Lower leg skin (tissue), 4 donors: Measurements from ENCODE around the gene ROR1. TPM values are rescaled to one million over a fixed set of nuclear protein-coding genes. Genes with fewer than 3 reads are reported as not detected.

Source experiments
- DNase-seq, 2 donors: peaks; one replicate each; pipeline ENCODE4 v3.0.0-alpha.2; 2019; ENCODE audit warnings: low spot score in 2 of 2
- H3K4me3 ChIP-seq: fragments of 200-600 bp; sonication (generic); 2 replicates; pipeline ENCODE4 v1.5.1; 2017; ENCODE audit warnings: mild to moderate bottlenecking, low read depth; ENCODE audit not compliant: poor library complexity, severe bottlenecking
- POLR2A ChIP-seq, 2 donors: fragments of 450-650 bp; IDR thresholded peaks; one replicate each; pipeline ENCODE4 v1.6.1; 2016 to 2017; ENCODE audit warnings: antibody characterized with exemption in 2 of 2, mild to moderate bottlenecking in 1 of 2, moderate library complexity in 1 of 2
- WGBS, 2 donors: methylation state at CpG; one replicate each; pipeline ENCODE4 v1.1.5; 2018; 5-methylcytosine and 5-hydroxymethylcytosine counted together
- intact Hi-C: fragments of 100-400 bp; cut with DNase I; formaldehyde crosslinking; loops from one replicate; pipeline ENCODE4 v1.15.0; 2023; ENCODE audit warnings: low total_unique reads
- total RNA-seq, 4 donors: library from RNA; depleted of rRNA; stranded (reverse); fragments of >200 nt; gene quantifications; one replicate each; pipeline ENCODE4 v1.1.0, GENCODE V29; 2016
- TF ChIP-seq, protein P1 (sequence below), 3 donors: fragments of 450-650 bp; IDR thresholded peaks; one replicate each; pipeline ENCODE4 v1.5.1; 2016; ENCODE audit warnings: antibody characterized with exemption in 3 of 3, mild to moderate bottlenecking in 3 of 3, moderate library complexity in 2 of 3

Gene ROR1
- total RNA-seq, 4 donors from 2014 or later, result 12.9 to 28.6 (median 22.5) TPM

DNA sequence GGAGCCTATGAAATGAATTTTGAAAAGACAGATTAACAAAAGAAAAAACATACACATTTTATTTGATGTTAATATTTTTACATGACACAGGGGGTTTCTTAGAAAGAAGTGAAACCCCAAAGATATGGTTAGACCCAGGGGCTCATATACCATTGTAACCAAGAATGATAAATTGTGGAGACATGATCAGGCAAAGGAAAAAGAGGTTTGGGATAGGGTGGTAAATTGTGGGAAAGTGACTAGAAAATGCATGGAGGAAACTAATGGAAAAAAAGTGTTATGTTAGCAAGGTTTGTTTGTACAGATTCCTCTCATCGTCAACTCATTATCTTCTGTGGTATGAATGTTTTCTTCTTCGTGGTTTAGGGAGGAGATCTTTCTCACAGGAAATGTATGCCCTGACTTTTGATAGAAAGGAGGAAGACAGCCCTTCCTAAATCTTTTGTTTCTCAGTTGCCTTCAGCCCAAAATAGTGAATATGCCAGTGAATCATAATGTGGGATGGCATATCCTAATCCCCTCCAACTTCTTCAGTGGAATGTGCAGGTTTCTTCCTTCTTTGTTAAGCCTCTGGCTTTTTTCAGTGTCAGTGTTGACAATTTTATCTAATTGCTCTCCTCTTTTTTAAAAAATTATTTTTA is 289.2 kb downstream of the ROR1 start:
- no peak overlapping the region for H3K4me3 ChIP-seq
- intact Hi-C loops, result no loop called here
- WGBS, 2 donors, result 63 to 68% methylated on average over 2 of the region's 2 CpGs
- TF ChIP-seq, protein P1, sequence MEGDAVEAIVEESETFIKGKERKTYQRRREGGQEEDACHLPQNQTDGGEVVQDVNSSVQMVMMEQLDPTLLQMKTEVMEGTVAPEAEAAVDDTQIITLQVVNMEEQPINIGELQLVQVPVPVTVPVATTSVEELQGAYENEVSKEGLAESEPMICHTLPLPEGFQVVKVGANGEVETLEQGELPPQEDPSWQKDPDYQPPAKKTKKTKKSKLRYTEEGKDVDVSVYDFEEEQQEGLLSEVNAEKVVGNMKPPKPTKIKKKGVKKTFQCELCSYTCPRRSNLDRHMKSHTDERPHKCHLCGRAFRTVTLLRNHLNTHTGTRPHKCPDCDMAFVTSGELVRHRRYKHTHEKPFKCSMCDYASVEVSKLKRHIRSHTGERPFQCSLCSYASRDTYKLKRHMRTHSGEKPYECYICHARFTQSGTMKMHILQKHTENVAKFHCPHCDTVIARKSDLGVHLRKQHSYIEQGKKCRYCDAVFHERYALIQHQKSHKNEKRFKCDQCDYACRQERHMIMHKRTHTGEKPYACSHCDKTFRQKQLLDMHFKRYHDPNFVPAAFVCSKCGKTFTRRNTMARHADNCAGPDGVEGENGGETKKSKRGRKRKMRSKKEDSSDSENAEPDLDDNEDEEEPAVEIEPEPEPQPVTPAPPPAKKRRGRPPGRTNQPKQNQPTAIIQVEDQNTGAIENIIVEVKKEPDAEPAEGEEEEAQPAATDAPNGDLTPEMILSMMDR (IDR thresholded peaks at IDR 0.05), result no peak
- no peak for TF ChIP-seq POLR2A (IDR thresholded peaks at IDR 0.05)
- DNase-seq, result no peak

DNA sequence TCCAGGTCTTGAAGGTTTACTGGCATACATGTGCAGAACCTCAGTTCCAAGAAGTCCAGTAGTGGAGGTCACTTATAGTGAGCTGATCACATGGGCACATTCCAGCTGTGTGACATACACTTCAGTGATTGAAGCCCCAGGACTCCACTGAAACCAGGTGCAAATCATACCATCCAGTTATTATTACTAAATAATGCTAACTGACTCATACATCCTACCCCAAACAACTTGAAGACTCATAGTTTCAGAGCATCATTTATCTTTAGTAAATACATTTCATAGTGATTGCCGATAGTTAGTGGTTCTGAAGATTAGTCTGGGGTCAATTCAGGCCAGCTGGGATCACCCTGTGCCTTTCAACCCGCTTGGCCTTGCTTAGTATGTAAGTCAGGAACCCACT is 291.8 kb downstream of the ROR1 start:
- no peak for TF ChIP-seq POLR2A (IDR thresholded peaks at IDR 0.05)
- TF ChIP-seq, protein P1 (IDR thresholded peaks at IDR 0.05), result no peak
- 92 to 96% methylated on average over 2 of the region's 2 CpGs for WGBS, 2 donors
- no peak for DNase-seq
- intact Hi-C loops, result no loop called here
- H3K4me3 ChIP-seq, result no peak overlapping the region

DNA sequence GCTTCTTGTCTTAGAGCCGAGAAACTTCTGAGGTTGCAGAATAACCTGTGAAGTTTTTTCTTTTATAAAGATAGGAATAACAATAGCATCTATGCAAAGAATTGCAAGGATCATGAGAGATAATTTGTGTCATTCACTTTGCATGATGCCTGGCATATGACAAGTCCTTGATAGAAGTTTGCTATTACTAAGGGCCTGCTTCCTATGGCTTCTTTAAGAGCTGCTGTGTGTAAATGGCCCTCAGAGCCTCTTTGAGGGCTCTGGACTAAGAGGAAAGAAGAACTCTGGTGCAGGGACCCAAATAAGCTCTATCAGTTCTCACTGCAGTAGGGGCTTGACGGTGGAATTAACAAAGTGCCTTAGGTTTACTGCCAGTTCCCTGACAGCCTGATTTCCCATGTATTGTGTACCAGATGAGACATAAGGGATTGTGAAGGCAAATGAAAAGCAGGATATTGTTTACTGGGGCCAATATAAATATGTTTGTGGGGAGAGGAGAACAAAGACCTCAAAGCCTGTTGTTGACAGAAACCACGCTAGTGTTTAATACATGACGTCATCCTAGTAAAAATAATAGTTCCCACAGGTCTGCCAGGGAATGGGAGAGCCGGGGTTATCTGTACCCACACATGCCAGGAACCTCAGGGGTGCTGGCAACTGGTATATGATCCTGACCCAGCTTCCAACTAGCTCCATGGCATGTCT is 298.4 kb downstream of the ROR1 start:
- intact Hi-C loops, result no loop called here
- H3K4me3 ChIP-seq, result no peak overlapping the region
- TF ChIP-seq POLR2A (IDR thresholded peaks at IDR 0.05), result no peak
- TF ChIP-seq, protein P1 (IDR thresholded peaks at IDR 0.05), result no peak
- no peak for DNase-seq
- 41 to 49% methylated on average over 5 of the region's 5 CpGs for WGBS, 2 donors

DNA sequence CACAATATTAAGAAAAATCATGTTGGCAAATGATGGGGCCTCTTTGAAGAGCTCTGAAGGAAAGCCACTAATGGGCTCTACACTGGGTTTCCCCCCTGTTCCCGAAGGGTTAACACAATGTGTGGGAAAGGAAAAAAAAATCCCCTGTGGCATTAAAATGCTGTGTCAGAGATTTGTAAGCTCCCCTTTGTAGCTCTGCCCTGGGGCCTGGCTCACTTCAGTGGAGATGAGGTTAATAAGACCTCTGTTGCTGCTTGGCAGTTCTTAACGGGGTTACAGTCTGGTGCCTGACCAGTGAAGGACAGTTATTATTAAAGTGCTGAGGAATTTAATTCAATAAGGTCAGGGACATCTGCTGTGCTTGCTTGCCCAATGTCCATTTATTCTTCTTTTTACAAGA is 299.9 kb downstream of the ROR1 start:
- H3K4me3 ChIP-seq, result no peak overlapping the region
- WGBS, 2 donors, result 20 to 32% methylated on average over 2 of the region's 2 CpGs
- DNase-seq, result no peak
- no peak for TF ChIP-seq POLR2A (IDR thresholded peaks at IDR 0.05)
- TF ChIP-seq, protein P1 (IDR thresholded peaks at IDR 0.05), result no peak
- intact Hi-C loops, result no loop called here

DNA sequence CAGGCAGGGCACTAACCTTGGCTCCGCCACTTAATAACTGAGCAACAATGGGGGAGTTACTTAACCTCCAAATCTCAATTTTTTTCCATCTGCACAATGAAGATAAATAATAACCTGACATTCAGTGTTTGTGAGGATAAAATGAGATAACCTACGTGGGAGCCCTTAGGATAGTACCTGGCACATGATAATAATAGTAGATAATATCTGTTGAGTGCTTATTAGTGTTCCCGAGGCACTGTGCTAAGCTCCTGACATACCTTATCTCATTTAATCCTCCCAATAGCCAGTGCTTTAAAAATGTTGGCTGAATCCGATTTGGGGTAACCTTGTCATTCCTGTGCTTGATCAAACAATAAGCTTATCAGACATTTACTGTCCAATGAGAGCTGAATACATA is 300.9 kb downstream of the ROR1 start:
- WGBS, 2 donors, result 50 to 65% methylated on average over 4 of the region's 4 CpGs
- intact Hi-C loops, result no loop called here
- TF ChIP-seq POLR2A (IDR thresholded peaks at IDR 0.05), result no peak
- DNase-seq, result no peak
- no peak overlapping the region for H3K4me3 ChIP-seq

DNA sequence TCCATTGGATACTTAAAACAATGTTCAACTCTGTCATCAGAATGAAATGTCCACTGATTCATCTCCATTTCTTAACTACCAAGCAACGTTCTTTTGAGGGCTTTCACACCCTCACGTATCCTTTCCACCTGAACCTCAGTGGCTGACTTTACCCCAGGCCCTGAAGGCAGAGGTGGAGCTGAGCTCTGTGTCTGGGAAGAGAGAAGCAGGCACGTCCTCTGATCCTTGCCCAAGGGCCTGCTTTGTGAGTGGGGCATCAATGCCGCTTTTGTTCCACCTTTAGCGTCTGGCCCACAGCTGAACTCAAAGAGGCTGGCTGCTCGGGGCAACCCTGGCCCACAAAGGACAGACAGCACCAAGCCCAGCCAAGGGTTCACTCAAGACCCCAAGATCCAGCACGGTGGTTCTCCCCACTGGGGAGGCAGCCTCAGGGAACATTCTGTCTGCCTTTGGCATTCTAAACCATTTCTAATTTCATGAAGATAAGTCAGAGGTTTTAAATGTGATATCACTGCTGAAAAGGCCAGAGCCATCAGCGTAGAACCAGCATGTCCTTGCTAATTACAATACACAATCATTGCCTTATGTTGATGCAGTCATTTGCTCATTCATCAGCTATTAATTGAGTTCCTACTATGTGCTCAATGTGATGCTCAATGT is 303.6 kb downstream of the ROR1 start:
- WGBS, 2 donors, result 77 to 79% methylated on average over 8 of the region's 8 CpGs
- no peak for DNase-seq

More for the DNA sequence above, 303.6 kb downstream of the ROR1 start:
- intact Hi-C loops, result no loop called here
- TF ChIP-seq, protein P1 (IDR thresholded peaks at IDR 0.05), result no peak
- TF ChIP-seq POLR2A (IDR thresholded peaks at IDR 0.05), result no peak
- no peak overlapping the region for H3K4me3 ChIP-seq
